GM12891 (cell line): ENCODE measurements around the gene RNF213.
A peak's percentile ranks its signal among the peaks of the same experiment; 100 is the strongest.
"Not testable (repeated sequence)": the region's sequence is repeated elsewhere in the genome, so short reads cannot be mapped to it uniquely, and the experiment has no call there.

Source experiments
- DNase-seq: peaks from one replicate; pipeline ENCODE4 v3.0.0; 2011; ENCODE audit warnings: low spot score; ENCODE audit not compliant: insufficient read length
- FAIRE-seq: peaks from 2 replicates; lab custom pipeline; 2011; peaks lifted over from hg19 to GRCh38; lab: Jason Lieb, UNC
- PAX5 ChIP-seq: IDR thresholded peaks from 2 replicates; pipeline ENCODE4 v1.6.1; 2011; ENCODE audit warnings: low read length, moderate library complexity, mild to moderate bottlenecking; ENCODE audit not compliant: insufficient read depth, severe bottlenecking
- POLR2A ChIP-seq: IDR thresholded peaks from 2 replicates; pipeline ENCODE4 v1.6.1; 2011; ENCODE audit warnings: low read depth, low read length, control low read depth
- POLR2AphosphoS5 ChIP-seq: IDR thresholded peaks from 2 replicates; pipeline ENCODE4 v1.6.1; 2011; ENCODE audit warnings: low read depth, low read length, control low read depth
- POU2F2 ChIP-seq: IDR thresholded peaks from 2 replicates; pipeline ENCODE4 v1.6.1; 2011; ENCODE audit warnings: low read depth, mild to moderate bottlenecking, control low read depth, low read length, moderate library complexity
- SPI1 ChIP-seq: IDR thresholded peaks from 2 replicates; pipeline ENCODE4 v1.6.1; 2011; ENCODE audit warnings: low read depth, low read length, control low read depth
- TAF1 ChIP-seq: IDR thresholded peaks from 2 replicates; pipeline ENCODE4 v1.6.1; 2011; ENCODE audit warnings: low read depth, low read length, control low read depth

Gene RNF213

GRCh38 chr17:80289616-80290015, 29.0 kb downstream of the RNF213 start:
- DNase-seq (no peak), FAIRE-seq (no peak)
- TF ChIP-seq POLR2A, result no peak

GRCh38 chr17:80290156-80290555, 29.5 kb downstream of the RNF213 start:
- DNase-seq (no peak), FAIRE-seq (peak; percentile 91)
- no peak for TF ChIP-seq SPI1
- TF ChIP-seq PAX5, result no peak
- no peak for TF ChIP-seq POLR2A
- TF ChIP-seq POU2F2, result peak; percentile 69
- peak; percentile 56; the same call in 1 of the 2 replicates for TF ChIP-seq POLR2AphosphoS5

GRCh38 chr17:80291260-80291659, 30.6 kb downstream of the RNF213 start:
- DNase-seq (no peak), FAIRE-seq (no peak)
- TF ChIP-seq POLR2A, result no peak

GRCh38 chr17:80291691-80292487, 31.2 kb downstream of the RNF213 start:
- TF ChIP-seq POU2F2 (no peak), POLR2A (no peak), PAX5 (no peak), SPI1 (no peak), TAF1 (no peak), POLR2AphosphoS5 (no peak)
- DNase-seq, result no peak
- no peak for FAIRE-seq

GRCh38 chr17:80292521-80292971, 31.9 kb downstream of the RNF213 start:
- FAIRE-seq (peak; percentile 38), DNase-seq (no peak)
- TF ChIP-seq POLR2AphosphoS5 (no peak), PAX5 (no peak)

- no peak for TF ChIP-seq POLR2AphosphoS5
- no peak for TF ChIP-seq SPI1
- DNase-seq, result no peak
- FAIRE-seq, result no peak
Measured at GRCh38 chr17:80294210-80294609, 33.6 kb downstream of the RNF213 start.

DNA sequence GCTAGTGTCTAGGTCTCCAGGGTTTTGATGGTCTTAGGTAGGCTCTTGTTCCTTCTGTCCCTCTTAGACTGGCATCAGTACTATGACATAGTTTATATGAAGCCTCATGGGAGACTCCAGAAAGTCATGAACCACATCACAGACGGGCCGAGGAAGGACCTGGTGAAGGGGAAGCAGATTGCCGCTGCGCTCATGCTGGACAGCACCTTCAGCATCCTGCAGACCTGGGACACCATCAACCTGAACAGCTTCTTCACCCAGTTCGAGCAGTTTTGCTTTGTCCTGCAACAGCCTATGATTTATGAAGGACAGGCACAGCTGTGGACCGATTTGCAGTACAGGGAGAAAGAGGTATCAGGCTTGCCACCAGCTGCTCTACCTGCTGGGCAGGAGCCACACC, 34.0 kb downstream of the RNF213 start:
- TF ChIP-seq POU2F2 (no peak), TAF1 (no peak), SPI1 (no peak), PAX5 (no peak), POLR2AphosphoS5 (no peak), POLR2A (no peak)
- FAIRE-seq, result no peak

GRCh38 chr17:80295146-80295545, 34.5 kb downstream of the RNF213 start:
- no peak for FAIRE-seq
- DNase-seq, result no peak
- TF ChIP-seq SPI1, result no peak
- no peak for TF ChIP-seq POU2F2
- TF ChIP-seq PAX5, result no peak
- no peak for TF ChIP-seq POLR2A
- no peak for TF ChIP-seq POLR2AphosphoS5
- no peak for TF ChIP-seq TAF1

More for the DNA sequence above, 34.0 kb downstream of the RNF213 start:
- DNase-seq, result no peak

- TF ChIP-seq TAF1, result no peak
- TF ChIP-seq POU2F2, result no peak
- no peak for TF ChIP-seq POLR2AphosphoS5
- TF ChIP-seq SPI1, result no peak
- TF ChIP-seq PAX5, result no peak
- no peak for TF ChIP-seq POLR2A
- FAIRE-seq (no peak), DNase-seq (no peak)
Measured at GRCh38 chr17:80295559-80295958, 34.9 kb downstream of the RNF213 start.

GRCh38 chr17:80296221-80296620, 35.6 kb downstream of the RNF213 start:
- TF ChIP-seq SPI1 (no peak), POU2F2 (no peak), TAF1 (no peak), POLR2A (no peak)
- FAIRE-seq, result no peak
- DNase-seq, result no peak

DNA sequence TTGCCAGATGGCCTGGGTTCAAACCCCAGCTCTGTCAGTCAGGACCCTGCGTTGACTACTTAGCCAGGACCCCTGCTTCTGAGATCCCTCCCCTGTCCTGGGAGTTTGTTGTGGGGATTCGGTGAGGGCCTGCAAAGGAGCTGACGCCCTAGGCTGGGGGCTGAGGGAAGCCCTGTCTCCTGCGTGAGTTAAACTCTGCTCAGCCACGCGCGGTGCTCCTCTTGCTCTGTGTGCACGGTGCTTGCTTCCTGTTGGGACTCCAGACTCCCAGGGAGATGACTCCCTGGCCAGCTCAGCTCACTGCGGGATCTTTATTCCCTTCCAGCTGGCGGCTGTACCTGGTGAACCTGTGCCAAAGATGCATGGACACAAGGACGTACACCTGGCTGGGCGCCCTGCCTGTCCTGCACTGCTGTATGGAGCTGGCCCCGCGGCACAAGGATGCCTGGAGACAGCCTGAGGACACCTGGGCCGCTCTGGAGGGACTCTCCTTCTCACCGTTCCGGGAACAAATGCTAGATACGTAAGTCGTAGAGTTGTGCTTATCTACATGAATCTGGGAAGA, 37.4 kb downstream of the RNF213 start:
- TF ChIP-seq SPI1 (no peak), TAF1 (no peak), POLR2AphosphoS5 (no peak), POU2F2 (no peak), POLR2A (no peak), PAX5 (no peak)
- DNase-seq (no peak), FAIRE-seq (no peak)

- not testable (repeated sequence) for DNase-seq, FAIRE-seq
Measured at GRCh38 chr17:80299350-80300100, 38.9 kb downstream of the RNF213 start.

GRCh38 chr17:80300756-80301155, 40.1 kb downstream of the RNF213 start:
- DNase-seq, FAIRE-seq: not testable (repeated sequence)
